CD4-positive, alpha-beta T cell treated with Interleukin-17A for 4 hours (primary cell): ENCODE data around the gene CAV3.
"Not testable (repeated sequence)": the region's sequence is repeated elsewhere in the genome, so short reads cannot be mapped to it uniquely, and the experiment has no call there.

Experiments used
- DNase-seq: peaks from one replicate; pipeline ENCODE4 v3.0.0-alpha.2; 2020; ENCODE audit warnings: mixed read lengths

The CAV3 gene

GRCh38 chr3:8733332-8734094, at the start of gene CAV3:
Gene CAV3 (plus strand): TSS chr3:8733802. CDS start chr3:8733877, 75 bp downstream.
- DNase-seq = no peak

DNA sequence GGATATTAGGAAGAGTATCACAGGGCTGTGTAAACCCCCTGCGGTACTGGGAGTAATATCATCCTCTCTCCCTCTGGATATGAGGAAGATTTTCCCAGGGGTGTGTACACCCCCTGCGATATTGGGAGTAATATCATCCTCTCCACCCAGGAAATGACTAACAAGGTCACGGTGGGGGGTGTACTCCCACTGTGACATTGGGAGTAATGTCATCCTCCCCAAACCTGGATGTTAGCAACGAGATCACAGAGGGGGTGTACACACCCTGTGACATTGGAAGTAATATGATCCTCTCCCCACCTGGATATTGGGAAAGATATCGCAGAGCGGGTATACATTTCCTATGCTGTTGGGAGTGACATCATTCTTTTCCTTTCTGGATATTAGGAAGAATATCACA, 48.6 kb upstream of the CAV3 start:
- DNase-seq = not testable (repeated sequence)

GRCh38 chr3:8691295-8691694, 42.3 kb upstream of the CAV3 start:
- DNase-seq = not testable (repeated sequence)

GRCh38 chr3:8702560-8702959, 31.0 kb upstream of the CAV3 start:
- no peak for DNase-seq

DNA sequence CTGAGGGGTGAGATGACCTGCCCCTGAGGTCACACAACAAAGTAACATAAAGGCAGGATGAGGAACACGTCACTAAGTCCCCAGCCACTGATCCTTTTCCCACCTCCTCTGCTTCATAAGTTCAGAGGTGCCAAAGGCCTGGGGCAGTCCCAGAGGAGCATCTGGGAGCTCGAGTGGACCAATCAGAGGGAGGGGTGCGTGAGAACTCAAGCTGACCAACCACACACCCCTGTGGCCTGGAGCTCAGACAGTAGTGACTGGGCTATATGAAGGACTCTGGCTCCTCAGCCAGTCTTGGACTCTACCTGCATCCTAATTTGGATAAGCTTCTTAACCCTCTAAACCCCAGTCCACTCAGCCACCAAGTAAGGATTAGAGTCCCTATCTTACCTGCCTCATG, 28.0 kb upstream of the CAV3 start:
- DNase-seq = no peak

GRCh38 chr3:8709287-8709686, 24.3 kb upstream of the CAV3 start:
- DNase-seq = no peak

DNA sequence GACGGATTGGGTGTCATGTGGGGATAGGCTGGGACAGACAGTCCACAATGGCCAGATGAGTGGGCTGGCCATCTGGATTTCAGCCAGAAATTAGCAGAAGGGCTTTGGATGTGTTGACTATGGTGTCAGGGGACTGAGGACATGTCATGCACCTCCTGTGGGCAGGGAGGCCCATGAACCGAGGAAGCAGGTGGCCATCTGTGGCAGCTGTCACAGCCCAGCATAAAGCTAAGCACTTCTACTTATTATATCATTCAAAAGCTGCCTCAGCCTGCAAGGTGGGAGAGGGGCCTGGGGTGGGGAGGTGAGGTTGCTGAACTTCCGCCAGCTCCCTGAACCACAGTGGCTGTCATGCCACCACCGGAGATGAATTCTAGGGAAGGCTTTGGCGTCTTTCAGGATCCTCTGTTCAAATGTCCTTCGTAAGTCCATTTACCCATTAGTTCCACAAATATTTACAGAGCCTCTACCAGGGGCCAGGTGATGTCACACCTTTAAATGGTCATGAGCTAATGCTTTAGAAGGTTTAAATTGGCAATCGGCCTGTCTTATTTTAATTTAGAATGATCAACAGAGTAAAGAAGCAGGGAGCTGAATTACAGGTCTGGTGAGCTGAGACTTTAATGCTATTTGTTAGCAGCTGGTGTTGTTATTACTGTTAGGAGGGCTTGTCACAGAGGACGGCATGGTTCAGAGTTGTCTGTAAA, 23.6 kb upstream of the CAV3 start:
- DNase-seq = no peak

DNA sequence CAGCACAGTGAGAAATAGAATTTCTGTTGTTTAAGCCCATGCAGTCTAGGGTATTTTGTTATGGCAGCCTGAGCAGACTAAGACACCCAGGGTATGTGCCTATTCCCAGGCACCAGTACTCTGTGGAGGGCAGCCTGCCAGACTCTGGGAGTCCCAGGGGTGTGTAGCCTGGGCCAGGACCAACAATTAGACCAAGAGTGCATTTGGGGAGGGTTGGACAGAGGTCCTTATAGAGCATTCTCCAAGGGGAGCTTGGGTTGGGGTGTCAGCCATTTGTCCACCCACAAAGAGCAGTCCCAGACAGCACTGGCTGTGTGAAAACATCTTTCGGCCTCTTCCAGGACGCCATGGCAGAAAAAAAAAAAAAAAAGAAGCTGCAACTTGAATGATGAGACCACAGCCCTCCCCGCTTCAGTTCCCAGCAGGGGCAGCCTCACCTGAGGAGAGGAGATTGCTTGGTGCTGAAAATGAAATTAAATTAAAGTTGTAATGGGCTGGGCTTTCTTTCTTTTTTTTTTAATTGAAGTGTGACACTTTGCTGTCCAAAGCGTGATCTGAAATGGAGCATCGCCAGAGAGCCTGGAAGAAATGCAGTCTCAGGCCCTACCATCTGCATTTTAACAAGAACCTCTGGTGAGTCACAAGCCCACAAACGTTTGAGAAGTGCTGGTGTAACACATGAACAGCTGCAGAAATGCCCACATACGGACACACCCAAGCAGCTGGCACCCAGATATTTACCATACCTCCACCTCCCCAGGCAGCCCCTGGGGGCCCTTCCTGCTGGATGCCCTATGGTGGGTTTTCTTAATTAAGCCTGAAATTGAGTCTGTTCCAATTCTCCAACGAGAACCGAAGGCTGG, 21.3 kb upstream of the CAV3 start:
- no peak for DNase-seq

DNA sequence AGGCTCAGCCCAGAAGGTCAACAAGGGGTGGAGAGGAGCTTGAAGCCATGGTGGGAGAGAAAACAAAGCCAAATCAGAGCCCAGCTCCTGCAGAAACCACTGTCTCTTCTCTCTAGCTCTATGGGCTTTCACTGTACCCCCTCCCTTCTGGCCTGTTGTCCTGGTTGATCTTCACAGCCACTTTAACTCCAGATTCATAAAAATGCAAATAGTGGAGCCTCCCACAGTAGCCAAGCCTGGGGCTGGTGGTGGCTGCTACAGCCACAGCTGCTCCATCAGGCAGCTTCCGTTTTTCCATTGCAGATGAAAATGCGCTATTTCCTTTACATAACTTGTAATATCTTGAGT, 20.7 kb upstream of the CAV3 start:
- DNase-seq = no peak

DNA sequence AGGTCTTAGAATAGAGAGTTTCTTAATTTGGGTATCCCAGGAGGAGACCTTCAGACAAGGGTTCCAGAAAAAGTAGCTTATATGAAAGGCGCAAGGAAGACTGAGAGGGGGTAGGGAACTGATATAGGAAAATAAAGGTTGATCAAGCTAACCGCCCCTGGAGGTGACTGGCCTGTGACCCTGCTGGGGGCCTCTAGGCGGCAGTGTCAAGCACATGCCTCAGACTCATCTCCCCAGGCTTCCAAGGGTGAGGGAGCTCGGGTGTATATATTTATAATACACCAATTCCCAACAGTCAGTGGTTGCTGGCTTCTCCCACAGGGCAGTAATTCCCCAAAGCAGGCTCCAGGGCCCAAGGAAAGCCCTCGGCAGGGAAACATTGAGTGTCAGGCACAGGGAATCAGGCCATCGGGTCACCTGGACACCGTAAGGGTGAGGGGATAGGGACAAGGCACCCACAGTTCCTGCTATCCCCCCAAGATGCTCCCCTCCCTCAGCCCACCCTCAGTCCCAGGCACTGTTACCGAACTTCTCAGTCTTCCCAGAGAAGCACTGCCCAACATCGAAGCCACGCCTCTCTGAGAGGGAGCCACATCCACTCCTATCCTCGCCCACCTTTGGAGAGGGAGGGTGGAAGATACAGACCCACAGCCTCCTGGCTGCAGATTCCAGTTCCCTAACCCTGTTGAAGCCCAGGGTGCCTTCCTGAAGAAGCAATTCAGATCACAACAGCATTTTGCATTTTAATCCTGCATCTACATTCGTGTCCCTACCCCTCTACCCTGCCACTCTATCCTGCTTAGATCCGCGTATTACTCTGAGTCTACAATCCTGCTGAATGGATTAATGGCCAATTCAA, 19.5 kb upstream of the CAV3 start:
- no peak for DNase-seq

DNA sequence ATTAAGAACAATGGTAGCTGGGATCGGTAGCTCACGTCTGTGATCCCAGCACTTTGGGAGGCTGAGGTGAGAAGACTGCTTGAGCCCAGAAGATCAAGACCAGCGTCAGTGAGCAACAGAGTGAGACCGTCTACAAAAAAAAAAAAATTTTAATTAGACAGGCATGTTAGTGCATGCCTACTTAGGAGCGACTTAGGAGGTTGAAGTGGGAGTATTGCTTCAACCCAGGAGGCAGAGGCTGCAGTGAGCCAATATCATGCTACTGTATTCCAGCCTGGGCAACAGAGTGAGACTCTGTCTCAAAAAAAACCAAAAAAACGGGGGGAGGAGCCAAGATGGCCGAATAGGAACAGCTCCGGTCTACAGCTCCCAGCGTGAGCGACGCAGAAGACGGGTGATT, 17.8 kb upstream of the CAV3 start:
- DNase-seq = not testable (repeated sequence)

- no peak for DNase-seq
Observed at GRCh38 chr3:8722808-8723207, 10.8 kb upstream of the CAV3 start.

GRCh38 chr3:8723612-8724011, 10.0 kb upstream of the CAV3 start:
- no peak for DNase-seq

DNA sequence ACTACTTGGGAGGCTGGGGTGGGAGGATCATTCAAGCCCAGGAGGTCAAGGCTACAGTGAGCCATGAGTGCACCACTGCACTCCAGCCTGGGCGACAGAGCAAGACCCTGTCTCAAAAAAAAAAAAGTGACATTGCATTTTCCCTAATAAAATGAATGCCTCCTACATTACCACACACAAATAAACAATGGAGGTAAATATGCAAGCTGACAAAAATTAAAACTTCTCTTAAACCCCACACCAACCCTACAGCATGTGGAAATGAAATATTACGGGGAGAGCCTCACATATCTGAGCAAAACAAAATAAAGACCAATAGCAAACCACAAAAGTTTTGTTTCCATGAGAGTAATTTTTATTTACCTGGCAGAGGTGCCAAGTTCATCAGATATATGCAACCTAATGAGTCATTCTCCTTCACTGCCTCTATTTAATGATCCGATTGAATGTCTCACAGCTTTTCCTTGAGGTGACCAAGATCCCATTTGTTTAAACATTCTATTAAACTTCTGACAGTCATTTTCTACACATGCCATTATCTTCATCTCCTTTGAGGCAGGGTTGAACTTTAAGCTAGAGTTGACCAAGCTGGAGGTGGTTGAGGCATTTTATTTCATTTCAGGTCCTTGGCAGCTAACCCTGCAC, 9.4 kb upstream of the CAV3 start:
- no peak for DNase-seq

- no peak for DNase-seq
Observed at GRCh38 chr3:8727605-8728512, 5.7 kb upstream of the CAV3 start.

GRCh38 chr3:8729479-8729878, 4.1 kb upstream of the CAV3 start:
- no peak for DNase-seq

- DNase-seq = no peak
Observed at GRCh38 chr3:8730656-8731055, 2.9 kb upstream of the CAV3 start.

DNA sequence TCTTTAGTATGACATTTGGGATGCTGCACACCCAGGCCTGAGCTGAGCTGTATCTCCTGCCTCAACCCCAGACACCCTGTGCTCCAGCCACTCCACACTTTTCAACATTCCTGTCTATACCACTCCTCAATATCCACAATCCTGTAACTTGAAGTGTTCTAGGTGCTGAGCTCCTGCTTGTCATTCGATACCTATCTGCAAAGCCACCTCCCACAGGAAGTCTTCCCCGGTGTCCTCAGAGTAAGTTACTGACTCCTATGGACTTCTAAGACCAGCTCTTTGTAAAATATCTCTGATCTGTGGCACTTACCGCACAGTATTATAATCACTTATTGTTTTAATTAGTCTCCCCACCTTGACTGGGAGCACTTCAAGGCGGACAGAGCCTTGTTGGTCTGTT, 1.2 kb upstream of the CAV3 start:
- no peak for DNase-seq

GRCh38 chr3:8734137-8734878, 706 bp downstream of the CAV3 start:
- DNase-seq = no peak

DNA sequence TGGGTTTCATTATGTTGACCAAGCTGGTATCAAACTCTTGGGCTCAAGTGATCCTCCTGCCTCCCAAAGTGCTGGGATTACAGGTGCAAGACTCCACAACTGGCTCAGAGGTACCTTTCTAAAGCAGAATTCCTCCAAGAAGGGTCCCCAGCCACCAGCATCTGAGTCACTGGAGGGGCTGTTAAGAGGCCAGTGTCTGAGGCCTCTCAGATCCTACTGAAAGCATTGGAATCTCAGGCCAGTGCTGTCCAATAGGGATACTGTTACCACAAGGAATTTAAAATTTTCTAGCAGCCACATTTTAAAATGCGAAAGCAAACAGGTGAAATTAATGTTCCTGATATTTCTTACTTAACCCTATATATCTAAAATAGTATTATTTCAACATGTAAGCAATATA, 1.3 kb downstream of the CAV3 start:
- DNase-seq = no peak
